ENCODE results near the gene EBPL. TPM values are rescaled to one million over a fixed set of nuclear protein-coding genes. Genes with fewer than 3 reads are reported as not detected.
"Not testable (repeated sequence)": the region's sequence is repeated elsewhere in the genome, so short reads cannot be mapped to it uniquely, and the experiment has no call there.

The EBPL gene
- total and polyA plus RNA-seq, 8 donors = 23.8 to 46.4 (median 38.0) TPM

DNA sequence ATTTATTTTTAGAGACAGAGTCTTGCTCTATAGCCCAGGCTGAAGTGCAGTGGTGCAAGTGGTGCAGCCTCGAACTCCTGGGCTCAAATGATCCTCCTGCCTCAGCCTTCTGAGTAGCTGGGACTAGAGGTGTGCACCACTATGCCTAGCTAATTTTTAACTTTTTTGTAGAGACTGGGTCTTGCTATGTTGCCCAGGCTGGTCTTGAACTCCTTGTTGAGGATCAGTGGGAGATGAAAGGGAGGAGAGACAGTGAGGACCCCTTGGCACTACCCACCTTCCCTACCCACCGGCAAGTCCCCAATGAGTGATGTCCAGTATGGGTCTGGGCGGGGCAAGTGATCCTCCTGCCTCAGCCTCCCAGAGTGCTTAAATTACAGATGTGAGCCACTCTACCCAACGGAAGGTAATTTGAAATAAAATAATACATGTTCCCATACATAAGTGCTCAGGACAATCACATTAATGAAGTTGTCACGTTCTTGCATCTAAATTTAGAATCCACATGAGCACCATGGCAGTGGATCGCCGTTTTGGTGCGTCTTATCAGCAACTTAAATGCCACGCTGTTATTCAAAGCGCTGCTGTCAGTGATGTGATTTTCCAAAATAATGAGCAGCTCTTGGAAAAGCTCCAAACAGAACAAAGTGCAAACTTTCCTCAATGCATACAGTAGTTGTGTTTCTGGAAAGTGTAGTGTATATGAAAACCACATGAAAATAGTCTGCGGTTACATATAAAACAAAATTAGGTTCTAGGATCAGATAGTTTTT lies 68.9 kb downstream of the EBPL start:
- ATAC-seq = no peak
- no peak for FAIRE-seq

GRCh38 chr13:49620170-49620621 lies 71.1 kb downstream of the EBPL start:
- ATAC-seq = no peak
- Histone ChIP-seq H3K9me3 (no peaks in the 10 kb centered on the region), H3K27ac (no peak overlapping the region), H3K4me3 (no peak overlapping the region), H3K36me3 (no peaks in the 10 kb centered on the region), H3K27me3 (no peaks in the 10 kb centered on the region), H3K4me1 (no peaks in the 10 kb centered on the region)
- 59 to 72% methylated on average over 22 of the region's 22 CpGs for WGBS, 2 donors
- no peak for FAIRE-seq
- TF ChIP-seq, protein P1, sequence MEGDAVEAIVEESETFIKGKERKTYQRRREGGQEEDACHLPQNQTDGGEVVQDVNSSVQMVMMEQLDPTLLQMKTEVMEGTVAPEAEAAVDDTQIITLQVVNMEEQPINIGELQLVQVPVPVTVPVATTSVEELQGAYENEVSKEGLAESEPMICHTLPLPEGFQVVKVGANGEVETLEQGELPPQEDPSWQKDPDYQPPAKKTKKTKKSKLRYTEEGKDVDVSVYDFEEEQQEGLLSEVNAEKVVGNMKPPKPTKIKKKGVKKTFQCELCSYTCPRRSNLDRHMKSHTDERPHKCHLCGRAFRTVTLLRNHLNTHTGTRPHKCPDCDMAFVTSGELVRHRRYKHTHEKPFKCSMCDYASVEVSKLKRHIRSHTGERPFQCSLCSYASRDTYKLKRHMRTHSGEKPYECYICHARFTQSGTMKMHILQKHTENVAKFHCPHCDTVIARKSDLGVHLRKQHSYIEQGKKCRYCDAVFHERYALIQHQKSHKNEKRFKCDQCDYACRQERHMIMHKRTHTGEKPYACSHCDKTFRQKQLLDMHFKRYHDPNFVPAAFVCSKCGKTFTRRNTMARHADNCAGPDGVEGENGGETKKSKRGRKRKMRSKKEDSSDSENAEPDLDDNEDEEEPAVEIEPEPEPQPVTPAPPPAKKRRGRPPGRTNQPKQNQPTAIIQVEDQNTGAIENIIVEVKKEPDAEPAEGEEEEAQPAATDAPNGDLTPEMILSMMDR (IDR thresholded peaks at IDR 0.05) = no peak
- intact Hi-C loops (cut with DNase I) = no loop called here
- no peak for DNase-seq

More for the DNA sequence above, 68.9 kb downstream of the EBPL start:
- H3K9me3 ChIP-seq = no peaks in the 10 kb centered on the region
- H3K4me1 ChIP-seq = no peaks in the 10 kb centered on the region
- no peak for DNase-seq
- WGBS, 2 donors = 34 to 37% methylated on average over 11 of the region's 11 CpGs
- intact Hi-C loops (cut with DNase I) = no loop called here
- H3K27ac ChIP-seq = no peak overlapping the region
- no peaks in the 10 kb centered on the region for H3K36me3 ChIP-seq
- no peak overlapping the region for H3K4me3 ChIP-seq
- TF ChIP-seq, protein P1 (IDR thresholded peaks at IDR 0.05) = no peak
- H3K27me3 ChIP-seq = no peaks in the 10 kb centered on the region

GRCh38 chr13:49616676-49617065 lies 74.6 kb downstream of the EBPL start:
- no peak overlapping the region for H3K27ac ChIP-seq
- DNase-seq (no peak), FAIRE-seq (no peak), ATAC-seq (no peak)
- no peak overlapping the region for H3K4me3 ChIP-seq
- H3K27me3 ChIP-seq = no peaks in the 10 kb centered on the region
- H3K36me3 ChIP-seq = no peaks in the 10 kb centered on the region
- TF ChIP-seq, protein P1 (IDR thresholded peaks at IDR 0.05) = no peak
- WGBS, 2 donors = 90 to 91% methylated on average over 3 of the region's 3 CpGs
- H3K9me3 ChIP-seq = no peaks in the 10 kb centered on the region
- H3K4me1 ChIP-seq = no peaks in the 10 kb centered on the region
- intact Hi-C loops (cut with DNase I) = no loop called here

DNA sequence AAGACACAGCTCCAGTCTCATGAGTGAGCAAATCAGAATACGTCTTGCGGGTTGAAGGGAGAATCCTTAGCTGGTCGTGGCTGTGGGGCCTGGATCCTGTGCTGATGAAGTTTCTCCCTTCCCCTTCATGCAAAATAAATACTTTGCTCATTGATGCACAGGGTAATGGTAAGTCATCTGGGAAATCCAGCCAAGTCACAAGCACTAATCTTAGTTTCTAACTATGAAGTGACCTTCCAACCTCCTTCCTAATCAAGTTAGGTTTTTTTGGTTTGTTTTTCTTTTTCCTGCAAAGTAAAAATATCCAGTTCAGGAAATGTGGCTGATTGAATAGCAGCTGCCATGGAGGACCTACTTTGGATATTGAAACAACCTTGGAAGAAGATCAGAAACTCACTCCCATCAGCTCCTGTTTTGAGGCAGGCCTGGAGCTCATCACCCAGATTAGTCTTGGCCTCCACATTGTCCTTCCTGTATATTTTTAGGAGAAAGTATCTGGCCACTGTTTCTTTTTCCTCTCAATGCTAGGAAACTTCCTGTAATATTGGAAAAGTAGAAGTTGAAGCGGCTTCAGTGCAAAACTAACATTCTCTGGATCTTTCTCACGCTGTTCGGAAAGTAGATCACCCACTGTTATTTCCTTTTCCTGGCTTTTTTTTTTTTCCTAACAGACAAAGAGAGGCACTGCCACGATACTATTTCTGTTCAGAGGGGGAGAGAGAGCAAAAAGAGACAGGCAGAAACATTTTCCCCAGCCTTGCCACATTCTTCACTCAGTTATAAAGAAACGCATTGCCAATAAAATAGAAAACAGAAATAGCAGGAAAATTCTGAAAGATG lies 75.2 kb downstream of the EBPL start:
- Histone ChIP-seq H3K4me3 (no peak overlapping the region), H3K9me3 (no peaks in the 10 kb centered on the region), H3K4me1 (no peaks in the 10 kb centered on the region), H3K36me3 (no peaks in the 10 kb centered on the region), H3K27me3 (no peaks in the 10 kb centered on the region), H3K27ac (no peak overlapping the region)
- intact Hi-C loops (cut with DNase I) = no loop called here
- 78 to 80% methylated on average over 8 of the region's 8 CpGs for WGBS, 2 donors
- ATAC-seq (no peak), FAIRE-seq (no peak), DNase-seq (no peak)
- TF ChIP-seq, protein P1 (IDR thresholded peaks at IDR 0.05) = no peak

- H3K36me3 ChIP-seq; DNase-seq; intact Hi-C loops (cut with DNase I); H3K27ac ChIP-seq; H3K4me1 ChIP-seq; H3K9me3 ChIP-seq; H3K4me3 ChIP-seq; ATAC-seq; FAIRE-seq; H3K27me3 ChIP-seq: not testable (repeated sequence)
- 85 to 93% methylated on average over 3 of the region's 3 CpGs for WGBS, 2 donors
Measured at GRCh38 chr13:49612042-49612441, 79.2 kb downstream of the EBPL start.

Other genes starting within 250 kb of the EBPL start
- gene CAB39L, start 247.4 kb downstream of the EBPL start, total RNA-seq = 1 to 10 TPM; 4.1 to 8.4 (median 5.0) TPM
- gene CAB39L, start 247.4 kb downstream of the EBPL start, polyA plus RNA-seq = 1 to 10 TPM; 2.7 to 7.2 TPM
- 1 to 10 TPM; 5.1 to 8.9 (median 6.6) TPM for gene SETDB2, start 247.2 kb downstream of the EBPL start, total RNA-seq
- gene SETDB2, start 247.2 kb downstream of the EBPL start, polyA plus RNA-seq = 1 to 10 TPM; 3.1 to 5.1 TPM
- gene PHF11, start 195.5 kb downstream of the EBPL start, total RNA-seq = 10 to 100 TPM; 14.5 to 28.2 (median 19.5) TPM
- 10 to 100 TPM; 53.3 to 58.5 TPM for gene PHF11, start 195.5 kb downstream of the EBPL start, polyA plus RNA-seq
- gene RCBTB1, start 105.9 kb downstream of the EBPL start, total RNA-seq = 10 to 100 TPM in 1 of 6 donors, 1 to 10 TPM in 5; 5.3 to 14.4 (median 7.7) TPM
- gene RCBTB1, start 105.9 kb downstream of the EBPL start, polyA plus RNA-seq = 10 to 100 TPM in 1 of 2 donors, 1 to 10 TPM in 1; 7.9 to 12.9 TPM
- 1 to 10 TPM in 1 of 6 donors, under 1 TPM in 5; 0.05 to 1.5 (median 0.17) TPM for gene ARL11, start 63.0 kb downstream of the EBPL start, total RNA-seq
- gene ARL11, start 63.0 kb downstream of the EBPL start, polyA plus RNA-seq = under 1 TPM; 0.19 to 0.23 TPM
- gene KPNA3, start 101.2 kb upstream of the EBPL start, total RNA-seq = 10 to 100 TPM in 3 of 6 donors, 1 to 10 TPM in 3; 6.5 to 16.0 (median 9.2) TPM
- 1 to 10 TPM; 5.3 to 9.0 TPM for gene KPNA3, start 101.2 kb upstream of the EBPL start, polyA plus RNA-seq
- 1 to 10 TPM; 2.0 to 3.4 (median 3.0) TPM for gene SPRYD7, start 244.9 kb upstream of the EBPL start, total RNA-seq
- 1 to 10 TPM; 4.3 to 6.3 TPM for gene SPRYD7, start 244.9 kb upstream of the EBPL start, polyA plus RNA-seq

Data from pancreas (tissue), 10 donors.